ENCODE results near the gene IDH1.
"Not testable (repeated sequence)": the region's sequence is repeated elsewhere in the genome, so short reads cannot be mapped to it uniquely, and the experiment has no call there.

IDH1 gene

GRCh38 chr2:208222351-208222750, 32.5 kb downstream of the IDH1 start:
- H3K4me3 ChIP-seq (ENCODE audit: low read depth, low read length): no peak overlapping the region

- H3K4me3 ChIP-seq (ENCODE audit: low read depth, low read length): not testable (repeated sequence)
Measured at GRCh38 chr2:208221873-208222272, 33.0 kb downstream of the IDH1 start.

- H3K4me3 ChIP-seq (ENCODE audit: low read depth, low read length): no peak overlapping the region
Measured at GRCh38 chr2:208210688-208211451, 44.0 kb downstream of the IDH1 start.

GRCh38 chr2:208208335-208209085, 46.4 kb downstream of the IDH1 start:
- no peak overlapping the region for H3K4me3 ChIP-seq (ENCODE audit: low read depth, low read length)

- no peak overlapping the region for H3K4me3 ChIP-seq (ENCODE audit: low read depth, low read length)
Measured at GRCh38 chr2:208207769-208208168, 47.1 kb downstream of the IDH1 start.

GRCh38 chr2:208204166-208204565, 50.7 kb downstream of the IDH1 start:
- no peak overlapping the region for H3K4me3 ChIP-seq (ENCODE audit: low read depth, low read length)

GRCh38 chr2:208195531-208195930, 59.3 kb downstream of the IDH1 start:
- no peak overlapping the region for H3K4me3 ChIP-seq (ENCODE audit: low read depth, low read length)

GRCh38 chr2:208192611-208193236, 62.1 kb downstream of the IDH1 start:
- no peak overlapping the region for H3K4me3 ChIP-seq (ENCODE audit: low read depth, low read length)

GRCh38 chr2:208189810-208190503, 64.9 kb downstream of the IDH1 start, which contains the start of gene C2orf80:
Gene C2orf80, minus strand, starts transcription at chr2:208190030. Its CDS starts 3,044 bp downstream, at chr2:208186986.
- no peak within 1 kb of the TSS for H3K4me3 ChIP-seq (ENCODE audit: low read depth, low read length)

GRCh38 chr2:208189069-208189809, 65.6 kb downstream of the IDH1 start:
- no peak overlapping the region for H3K4me3 ChIP-seq (ENCODE audit: low read depth, low read length)

- H3K4me3 ChIP-seq (ENCODE audit: low read depth, low read length): no peak overlapping the region
Measured at GRCh38 chr2:208186893-208187292, 68.0 kb downstream of the IDH1 start.

- no peak overlapping the region for H3K4me3 ChIP-seq (ENCODE audit: low read depth, low read length)
Measured at GRCh38 chr2:208186465-208186864, 68.4 kb downstream of the IDH1 start.

Measured in iPS-11a (cell line).